Fibroblast of peridontal ligament (primary cell): Measurements from ENCODE around the gene PSME4.
"Not testable (repeated sequence)": the region's sequence is repeated elsewhere in the genome, so short reads cannot be mapped to it uniquely, and the experiment has no call there.

Source experiments
- DNase-seq: peaks from one replicate; pipeline ENCODE4 v3.0.0-alpha.2; 2010; ENCODE audit errors: extremely low read depth

Gene PSME4

GRCh38 chr2:53840580-53840979 lies 130.2 kb downstream of the PSME4 start:
- DNase-seq = no peak

GRCh38 chr2:53829980-53830290 lies 140.9 kb downstream of the PSME4 start:
- not testable (repeated sequence) for DNase-seq

- DNase-seq = no peak
Measured at GRCh38 chr2:53829273-53829979, 141.4 kb downstream of the PSME4 start.

- DNase-seq = no peak
Measured at GRCh38 chr2:53828331-53828730, 142.5 kb downstream of the PSME4 start.

- DNase-seq = peak; percentile 13
Measured at GRCh38 chr2:53827398-53828175, 143.2 kb downstream of the PSME4 start.

GRCh38 chr2:53826587-53827397 lies 144.0 kb downstream of the PSME4 start:
- DNase-seq = peak; percentile 9

- no peak for DNase-seq
Measured at GRCh38 chr2:53826030-53826410, 144.8 kb downstream of the PSME4 start.

GRCh38 chr2:53823639-53824038 lies 147.2 kb downstream of the PSME4 start:
- DNase-seq = not testable (repeated sequence)

- no peak for DNase-seq
Measured at GRCh38 chr2:53821810-53822209, 149.0 kb downstream of the PSME4 start.

- no peak for DNase-seq
Measured at GRCh38 chr2:53820711-53821110, 150.1 kb downstream of the PSME4 start.

GRCh38 chr2:53820048-53820447 lies 150.7 kb downstream of the PSME4 start:
- DNase-seq = no peak

- no peak for DNase-seq
Measured at GRCh38 chr2:53819634-53820033, 151.2 kb downstream of the PSME4 start.

- DNase-seq = no peak
Measured at GRCh38 chr2:53818854-53819435, 151.8 kb downstream of the PSME4 start.
